Lower lobe of right lung (tissue), 2 donors: ENCODE results near the gene LBHD2. TPM values are rescaled to one million over a fixed set of nuclear protein-coding genes. Genes with fewer than 3 reads are reported as not detected.

Experiments
- ATAC-seq, 2 donors: fragments of 200-7000 bp; cut with Tn5 transposase; one replicate each; pipeline ENCODE4 v1.9.1; 2020 to 2022; ENCODE audit warnings: mild to moderate bottlenecking in 2 of 2, moderate library complexity in 2 of 2
- DNase-seq: peaks from one replicate; pipeline ENCODE4 v3.0.0-alpha.2; 2020
- H3K27ac ChIP-seq: fragments of 200-600 bp; one replicate; pipeline ENCODE4 v1.8.0; 2022
- H3K27me3 ChIP-seq: fragments of 200-600 bp; one replicate; pipeline ENCODE4 v1.8.0; 2022; ENCODE audit warnings: low read depth
- H3K36me3 ChIP-seq: fragments of 200-600 bp; one replicate; pipeline ENCODE4 v1.8.0; 2022; ENCODE audit warnings: mild to moderate bottlenecking
- H3K4me1 ChIP-seq: fragments of 200-600 bp; one replicate; pipeline ENCODE4 v1.8.0; 2022
- H3K4me3 ChIP-seq: fragments of 200-600 bp; one replicate; pipeline ENCODE4 v1.8.0; 2022; ENCODE audit warnings: mild to moderate bottlenecking
- H3K9me3 ChIP-seq: fragments of 200-600 bp; one replicate; pipeline ENCODE4 v1.8.0; 2022
- intact Hi-C: fragments of 100-400 bp; cut with DNase I; formaldehyde crosslinking; loops from one replicate; pipeline ENCODE4 v1.11.0; 2022
- total RNA-seq: library from RNA; stranded (reverse); fragmentation: NEBNext Ultra II Directional; extraction: Animal tissue kit (Norgen Biotek cat#: 25700); gene quantifications from one replicate; pipeline ENCODE4 v1.2.1, GENCODE V29; 2021
- TF ChIP-seq, protein P1 (sequence below): fragments of 200-600 bp; IDR thresholded peaks from one replicate; pipeline ENCODE4 v1.8.0; 2022; ENCODE audit warnings: antibody characterized with exemption, mild to moderate bottlenecking
- donor health status: DM: no; HTN: yes; CAD: no; lungs with severe emphysema.

LBHD2 gene
- total RNA-seq, 1 donor from 2014 or later = not detected

DNA sequence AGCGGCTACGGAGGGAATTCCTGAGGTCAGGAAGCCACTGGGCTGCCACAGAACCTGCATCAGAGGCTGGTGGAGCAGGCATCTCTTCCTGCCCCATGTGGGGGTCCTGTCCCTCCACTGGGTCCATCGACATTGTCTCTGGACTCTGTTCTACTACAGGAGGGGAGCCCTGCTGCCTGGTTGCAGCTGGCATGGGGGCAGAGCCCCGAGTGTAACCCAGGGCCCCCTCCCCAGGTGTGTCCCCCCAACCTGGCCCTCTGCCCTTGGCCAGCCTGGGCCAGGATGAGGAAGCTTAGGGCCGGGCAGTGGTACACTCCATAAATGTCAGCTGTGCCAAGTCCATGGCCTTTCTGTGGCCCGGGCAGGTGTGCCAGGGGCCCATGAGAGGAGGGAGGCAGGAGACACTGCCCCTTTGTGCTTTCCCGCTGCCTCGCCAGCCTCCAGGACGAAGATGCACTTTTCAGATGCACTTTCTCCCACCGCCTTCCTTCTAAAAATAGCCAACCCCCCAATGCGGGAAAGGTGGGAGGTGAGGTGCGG lies 6.5 kb downstream of the LBHD2 start:
- Histone ChIP-seq H3K4me3 (no peak overlapping the region), H3K27ac (no peak overlapping the region), H3K36me3 (no peaks in the 10 kb centered on the region), H3K27me3 (peaks cover 13% of the 10 kb centered on the region), H3K9me3 (no peaks in the 10 kb centered on the region), H3K4me1 (peaks cover 13% of the 10 kb centered on the region)
- DNase-seq (no peak), ATAC-seq (no peak)
- intact Hi-C loops = no loop called here
- TF ChIP-seq, protein P1, sequence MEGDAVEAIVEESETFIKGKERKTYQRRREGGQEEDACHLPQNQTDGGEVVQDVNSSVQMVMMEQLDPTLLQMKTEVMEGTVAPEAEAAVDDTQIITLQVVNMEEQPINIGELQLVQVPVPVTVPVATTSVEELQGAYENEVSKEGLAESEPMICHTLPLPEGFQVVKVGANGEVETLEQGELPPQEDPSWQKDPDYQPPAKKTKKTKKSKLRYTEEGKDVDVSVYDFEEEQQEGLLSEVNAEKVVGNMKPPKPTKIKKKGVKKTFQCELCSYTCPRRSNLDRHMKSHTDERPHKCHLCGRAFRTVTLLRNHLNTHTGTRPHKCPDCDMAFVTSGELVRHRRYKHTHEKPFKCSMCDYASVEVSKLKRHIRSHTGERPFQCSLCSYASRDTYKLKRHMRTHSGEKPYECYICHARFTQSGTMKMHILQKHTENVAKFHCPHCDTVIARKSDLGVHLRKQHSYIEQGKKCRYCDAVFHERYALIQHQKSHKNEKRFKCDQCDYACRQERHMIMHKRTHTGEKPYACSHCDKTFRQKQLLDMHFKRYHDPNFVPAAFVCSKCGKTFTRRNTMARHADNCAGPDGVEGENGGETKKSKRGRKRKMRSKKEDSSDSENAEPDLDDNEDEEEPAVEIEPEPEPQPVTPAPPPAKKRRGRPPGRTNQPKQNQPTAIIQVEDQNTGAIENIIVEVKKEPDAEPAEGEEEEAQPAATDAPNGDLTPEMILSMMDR = no peak

DNA sequence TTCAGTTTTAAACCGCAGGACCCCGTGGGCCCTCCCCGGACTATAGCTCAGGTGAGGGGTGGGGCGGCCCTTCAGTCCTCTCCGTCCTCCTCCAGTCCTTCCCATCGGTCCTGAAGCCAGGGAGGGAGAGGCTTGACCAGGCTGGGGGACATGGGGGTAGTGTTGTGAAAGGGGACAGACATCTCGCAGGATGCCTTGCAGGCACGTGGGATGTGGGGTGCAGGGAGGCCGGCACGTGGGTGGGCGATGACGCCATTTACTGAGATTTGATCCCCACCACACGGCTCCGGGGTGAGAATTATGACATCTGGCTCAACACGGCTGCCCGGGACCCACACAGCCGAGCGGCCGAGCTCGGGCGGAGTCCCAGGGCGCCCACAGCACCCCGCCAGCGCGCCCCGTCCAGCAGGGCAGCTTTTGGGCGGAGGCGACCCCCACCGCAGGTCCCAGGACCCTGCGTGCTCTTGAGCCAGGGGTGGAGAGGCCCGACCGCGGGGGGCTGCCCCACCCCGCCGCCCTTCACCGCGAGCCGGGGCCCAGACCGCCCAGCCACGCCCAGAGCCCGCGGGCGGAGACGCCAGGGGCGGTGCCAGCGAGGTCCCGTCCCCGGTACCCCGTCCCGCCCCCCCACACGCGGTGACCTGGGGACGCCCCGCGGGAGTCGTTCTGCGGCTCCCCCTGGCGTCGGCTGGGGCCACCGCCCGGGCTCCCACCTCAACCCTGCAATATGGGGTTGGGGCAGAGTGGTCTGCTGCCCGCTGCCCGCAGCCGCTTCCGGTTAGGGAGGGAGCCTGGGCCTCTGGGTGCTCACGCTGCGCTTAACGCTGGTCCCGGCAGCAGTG lies 7.3 kb downstream of the LBHD2 start:
- Histone ChIP-seq H3K27me3 (peaks cover 7% of the 10 kb centered on the region), H3K4me1 (peaks cover 13% of the 10 kb centered on the region), H3K4me3 (peak overlapping the region; percentile 64), H3K36me3 (no peaks in the 10 kb centered on the region), H3K9me3 (no peaks in the 10 kb centered on the region), H3K27ac (no peak overlapping the region)
- ATAC-seq = peak; percentile 81 to 87
- TF ChIP-seq, protein P1 = peak; percentile 57
- intact Hi-C loops = no loop called here
- peak; percentile 79 for DNase-seq

DNA sequence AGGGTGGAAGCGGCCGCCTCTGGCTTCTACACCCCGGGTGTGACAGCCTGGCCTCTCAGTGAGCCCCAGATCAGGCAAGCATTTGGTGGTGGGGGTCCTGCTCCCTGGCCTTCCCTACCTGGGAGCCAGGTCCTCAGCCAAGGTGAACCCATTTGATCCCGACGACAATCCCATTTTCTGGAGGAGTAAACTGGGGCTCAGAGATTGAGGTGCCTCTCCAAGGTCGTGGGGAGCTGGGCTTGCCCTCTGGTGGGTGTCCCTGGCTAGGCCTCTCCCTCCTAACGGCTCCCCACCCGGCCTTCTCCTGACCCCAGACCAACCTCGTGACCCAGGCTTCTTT lies 7.8 kb downstream of the LBHD2 start:
- no peak for DNase-seq
- intact Hi-C loops = no loop called here
- peaks cover 13% of the 10 kb centered on the region for H3K4me1 ChIP-seq
- H3K36me3 ChIP-seq = no peaks in the 10 kb centered on the region
- H3K4me3 ChIP-seq = peak overlapping the region; percentile 64
- no peak for ATAC-seq
- no peaks in the 10 kb centered on the region for H3K9me3 ChIP-seq
- H3K27me3 ChIP-seq = peaks cover 1% of the 10 kb centered on the region
- TF ChIP-seq, protein P1 = no peak
- H3K27ac ChIP-seq = no peak overlapping the region

DNA sequence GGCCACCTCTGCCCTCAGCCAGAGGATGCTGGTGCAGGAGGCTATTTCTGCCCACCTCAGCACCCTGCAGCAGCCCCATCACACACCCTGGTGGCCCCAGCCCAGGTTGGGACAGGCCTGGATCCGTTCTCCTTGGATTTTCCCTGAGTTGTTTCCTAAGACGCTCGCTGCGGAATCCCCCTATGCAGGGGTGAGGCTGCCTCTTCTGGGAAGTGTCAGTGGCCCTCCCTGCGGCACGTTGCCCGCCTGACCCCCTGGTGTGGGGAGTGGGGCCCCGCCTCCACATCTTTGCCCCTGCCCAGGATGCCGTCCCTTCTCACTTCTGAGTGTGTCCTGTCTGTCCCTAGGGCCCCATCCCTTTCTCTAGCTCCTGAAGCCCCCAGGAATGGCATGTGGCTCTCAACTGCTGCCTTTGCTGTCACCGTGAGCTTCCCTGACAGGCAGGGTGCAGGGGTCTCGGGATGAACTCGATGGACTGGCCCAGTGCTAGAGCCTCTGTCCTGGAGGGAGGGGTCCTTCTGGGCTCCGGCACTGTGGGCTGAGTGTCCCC lies 9.9 kb downstream of the LBHD2 start:
- H3K9me3 ChIP-seq = no peaks in the 10 kb centered on the region
- no peak for ATAC-seq
- no peak for DNase-seq
- peak overlapping the region; percentile 30 for H3K4me3 ChIP-seq
- no peaks in the 10 kb centered on the region for H3K36me3 ChIP-seq
- intact Hi-C loops = no loop called here
- peak overlapping the region; percentile 76 for H3K27ac ChIP-seq
- TF ChIP-seq, protein P1 = no peak
- H3K27me3 ChIP-seq = no peaks in the 10 kb centered on the region
- peaks cover 13% of the 10 kb centered on the region for H3K4me1 ChIP-seq

DNA sequence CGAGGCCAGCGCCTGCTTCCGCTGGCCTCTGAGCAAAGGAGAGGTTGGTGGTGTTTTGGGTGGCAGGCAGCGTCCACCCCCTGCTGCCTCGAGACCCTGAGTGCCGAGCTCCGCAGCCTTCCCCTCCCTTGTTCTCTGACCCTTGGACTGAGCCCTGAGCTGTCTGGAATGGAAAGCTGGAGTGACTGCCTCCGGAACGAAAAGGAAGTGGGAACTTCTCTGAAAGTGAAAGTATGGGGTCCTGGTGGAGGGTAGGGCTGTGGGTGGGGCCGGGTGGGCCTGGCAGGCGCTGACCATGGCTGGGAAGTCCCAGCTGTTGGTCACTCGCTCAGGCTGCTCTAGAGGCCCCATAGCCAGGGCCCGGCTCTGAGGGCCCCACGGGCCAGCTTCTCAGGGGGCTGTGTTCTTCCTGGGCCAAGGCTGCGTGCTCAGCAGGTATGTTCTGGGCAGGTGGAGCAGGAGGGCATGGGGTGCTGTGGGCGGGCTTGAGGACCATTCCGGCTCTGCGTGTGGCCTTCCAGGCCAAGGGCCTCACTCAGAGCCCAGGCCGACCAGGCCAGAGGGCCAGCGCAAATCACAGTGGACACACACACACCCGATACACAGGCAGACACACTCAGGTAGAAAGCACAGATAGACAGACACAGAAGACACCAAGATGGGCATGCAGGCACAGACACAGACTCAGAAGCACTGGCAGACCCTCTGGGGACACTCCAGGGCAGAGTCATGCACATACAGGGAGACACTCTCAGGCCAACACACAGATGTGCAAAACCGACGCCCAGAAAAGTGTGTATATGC lies 10.6 kb downstream of the LBHD2 start, which contains the start of gene EXOC3L4:
EXOC3L4 (plus strand) TSS at position 320 of the 804 bp plus-strand sequence. CDS start 5,495 bp downstream, outside the sequence.
- ATAC-seq = peak; percentile 7 to 27
- H3K4me3 ChIP-seq = peak within 1 kb of the TSS; percentile 30

More for the DNA sequence above, 10.6 kb downstream of the LBHD2 start, which contains the start of gene EXOC3L4:
- Histone ChIP-seq H3K9me3 (no peaks in the 10 kb centered on the region), H3K36me3 (no peaks in the 10 kb centered on the region), H3K27me3 (peaks cover 5% of the 10 kb centered on the region), H3K4me1 (peaks cover 13% of the 10 kb centered on the region), H3K27ac (peak within 1 kb of the TSS; percentile 76)
- intact Hi-C loops = no loop called here
- DNase-seq = no peak
- TF ChIP-seq, protein P1 = no peak
